WTC11 (cell line): ENCODE data around the gene OIP5. TPM values are rescaled to one million over a fixed set of nuclear protein-coding genes. Genes with fewer than 3 reads are reported as not detected.
A peak's percentile ranks its signal among the peaks of the same experiment; 100 is the strongest.

Source experiments
- ATAC-seq: fragments of 200-7000 bp; cut with Tn5 transposase; 2 replicates; pipeline ENCODE4 v1.10.0; 2021; ENCODE audit warnings: mild to moderate bottlenecking, moderate library complexity
- CTCF ChIA-PET: fragments of 300-600 bp; sonication (Branson Sonifier 250); formaldehyde crosslinking; loops from one replicate; lab custom pipeline; 2021; ENCODE audit warnings: antibody characterized with exemption; lab: Charles Lee
- POLR2A ChIA-PET: fragments of 350-600 bp; sonication (Branson Sonifier 250); formaldehyde crosslinking; loops from one replicate; lab custom pipeline; 2021; ENCODE audit warnings: antibody characterized with exemption; lab: Charles Lee
- DNase-seq: peaks from one replicate; pipeline ENCODE4 v3.0.0; 2021; ENCODE audit warnings: low spot score
- H3K27ac Mint-ChIP-seq: 2 replicates; pipeline ENCODE4 v1.8.0; 2021; ENCODE audit warnings: mixed read lengths
- H3K27me3 Mint-ChIP-seq: 2 replicates; pipeline ENCODE4 v1.8.0; 2021; ENCODE audit warnings: low read depth, mild to moderate bottlenecking, moderate library complexity, mixed read lengths
- H3K36me3 Mint-ChIP-seq: 2 replicates; pipeline ENCODE4 v1.8.0; 2021; ENCODE audit warnings: mixed read lengths
- H3K4me1 Mint-ChIP-seq: 2 replicates; pipeline ENCODE4 v1.8.0; 2022; ENCODE audit warnings: mixed read lengths
- H3K4me3 Mint-ChIP-seq: 2 replicates; pipeline ENCODE4 v1.8.0; 2021; ENCODE audit warnings: mild to moderate bottlenecking, moderate library complexity, mixed read lengths
- H3K9me3 Mint-ChIP-seq: 2 replicates; pipeline ENCODE4 v1.8.0; 2021; ENCODE audit warnings: mixed read lengths
- ATF1 ChIP-seq: sonication (generic); formaldehyde crosslinking; IDR thresholded peaks from 2 replicates; pipeline ENCODE4 v1.8.1; 2023; ENCODE audit warnings: mild to moderate bottlenecking, moderate library complexity, missing genetic modification reagents
- FOXP1 ChIP-seq: sonication (generic); formaldehyde crosslinking; IDR thresholded peaks from 2 replicates; pipeline ENCODE4 v1.8.0; 2022; ENCODE audit warnings: missing genetic modification reagents, mild to moderate bottlenecking, moderate library complexity, borderline replicate concordance
- KAT7 ChIP-seq: sonication (generic); formaldehyde crosslinking; IDR thresholded peaks from 2 replicates; pipeline ENCODE4 v1.8.1; 2023; ENCODE audit warnings: missing genetic modification reagents, mild to moderate bottlenecking, borderline replicate concordance
- NFATC4 ChIP-seq: fragments of 250-450 bp; sonication (Bioruptor Pico); IDR thresholded peaks from 2 replicates; pipeline ENCODE4 v1.9.0; 2021; ENCODE audit warnings: mild to moderate bottlenecking
- NFE2L1 ChIP-seq: sonication (generic); formaldehyde crosslinking; IDR thresholded peaks from 2 replicates; pipeline ENCODE4 v1.8.1; 2023; ENCODE audit warnings: missing genetic modification reagents
- OVOL2 ChIP-seq: fragments of 250-450 bp; sonication (Bioruptor Pico); IDR thresholded peaks from 2 replicates; pipeline ENCODE4 v1.9.0; 2021; ENCODE audit warnings: mild to moderate bottlenecking, borderline replicate concordance
- PRRX2 ChIP-seq: fragments of 250-450 bp; sonication (Bioruptor Pico); IDR thresholded peaks from 2 replicates; pipeline ENCODE4 v1.8.0; 2021; ENCODE audit warnings: mild to moderate bottlenecking
- TCF7 ChIP-seq: sonication (generic); formaldehyde crosslinking; IDR thresholded peaks from 2 replicates; pipeline ENCODE4 v1.8.0; 2022; ENCODE audit warnings: mild to moderate bottlenecking, low read depth, missing genetic modification reagents, moderate library complexity
- TP53 ChIP-seq: sonication (generic); formaldehyde crosslinking; IDR thresholded peaks from 2 replicates; pipeline ENCODE4 v1.8.1; 2023; ENCODE audit warnings: mild to moderate bottlenecking, missing genetic modification reagents
- ZNF219 ChIP-seq: sonication (generic); formaldehyde crosslinking; IDR thresholded peaks from 2 replicates; pipeline ENCODE4 v1.8.0; 2023; ENCODE audit warnings: missing genetic modification reagents, mild to moderate bottlenecking, borderline replicate concordance
- ZNF317 ChIP-seq: sonication (generic); formaldehyde crosslinking; IDR thresholded peaks from 2 replicates; pipeline ENCODE4 v1.8.1; 2023; ENCODE audit warnings: low read depth, mild to moderate bottlenecking, moderate library complexity, missing genetic modification reagents, borderline replicate concordance
- ZNF423 ChIP-seq: fragments of 250-450 bp; sonication (Bioruptor Pico); IDR thresholded peaks from 2 replicates; pipeline ENCODE4 v2.1.2; 2022; ENCODE audit warnings: mild to moderate bottlenecking, moderate library complexity
- total RNA-seq: library from RNA; stranded (reverse); gene quantifications from 3 replicates; pipeline ENCODE4 v1.2.3, GENCODE V29; 2021
- TF ChIP-seq, protein P1 (sequence below): sonication (generic); formaldehyde crosslinking; IDR thresholded peaks from 2 replicates; pipeline ENCODE4 v1.8.0; 2022; ENCODE audit warnings: mild to moderate bottlenecking, missing genetic modification reagents
- TF ChIP-seq, protein P2 (sequence below): sonication (generic); formaldehyde crosslinking; IDR thresholded peaks from 2 replicates; pipeline ENCODE4 v1.8.0; 2023; ENCODE audit warnings: missing genetic modification reagents, mild to moderate bottlenecking, borderline replicate concordance
- TF ChIP-seq, protein P3 (sequence below): sonication (generic); formaldehyde crosslinking; IDR thresholded peaks from 2 replicates; pipeline ENCODE4 v1.8.1; 2022; ENCODE audit warnings: mild to moderate bottlenecking, moderate library complexity, missing genetic modification reagents

The OIP5 gene
- total RNA-seq, 1 experiment from 2014 or later: 33.7 TPM

DNA sequence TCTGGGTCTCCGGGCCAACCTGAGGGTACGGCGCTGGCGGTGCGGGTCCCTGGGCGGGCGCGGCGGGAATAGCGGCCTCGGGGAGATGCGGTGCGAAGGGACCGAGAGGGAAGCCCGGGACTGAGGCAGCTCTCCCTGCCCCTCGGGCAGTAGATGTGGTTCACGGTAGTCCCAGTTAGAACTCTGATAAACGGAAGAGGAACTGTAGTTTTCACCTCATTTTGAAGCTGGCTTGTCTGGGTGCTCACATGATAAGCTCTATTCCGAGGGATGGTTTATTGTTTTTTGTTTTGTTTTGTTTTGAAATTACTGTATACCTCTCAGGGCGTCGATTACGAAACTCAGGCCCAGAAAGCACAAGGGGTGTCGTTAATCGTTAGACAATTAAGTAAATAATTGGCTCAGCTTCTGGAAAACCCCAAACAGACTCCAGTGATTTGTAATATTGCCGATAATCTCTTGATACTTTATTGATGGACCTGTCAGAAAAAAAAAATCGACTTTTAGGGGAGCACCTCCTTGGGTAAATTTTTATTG is 703 bp upstream of the OIP5 start:
- H3K4me1 Mint-ChIP-seq: peaks cover 22% of the 10 kb centered on the region
- peak overlapping the region; percentile 99 for H3K27ac Mint-ChIP-seq
- H3K27me3 Mint-ChIP-seq: no peaks in the 10 kb centered on the region
- TF ChIP-seq, protein P1, sequence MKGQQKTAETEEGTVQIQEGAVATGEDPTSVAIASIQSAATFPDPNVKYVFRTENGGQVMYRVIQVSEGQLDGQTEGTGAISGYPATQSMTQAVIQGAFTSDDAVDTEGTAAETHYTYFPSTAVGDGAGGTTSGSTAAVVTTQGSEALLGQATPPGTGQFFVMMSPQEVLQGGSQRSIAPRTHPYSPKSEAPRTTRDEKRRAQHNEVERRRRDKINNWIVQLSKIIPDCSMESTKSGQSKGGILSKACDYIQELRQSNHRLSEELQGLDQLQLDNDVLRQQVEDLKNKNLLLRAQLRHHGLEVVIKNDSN: 0 out of 2 replicates have a peak, but pooled peaks have one; percentile 12
- TF ChIP-seq, protein P2, sequence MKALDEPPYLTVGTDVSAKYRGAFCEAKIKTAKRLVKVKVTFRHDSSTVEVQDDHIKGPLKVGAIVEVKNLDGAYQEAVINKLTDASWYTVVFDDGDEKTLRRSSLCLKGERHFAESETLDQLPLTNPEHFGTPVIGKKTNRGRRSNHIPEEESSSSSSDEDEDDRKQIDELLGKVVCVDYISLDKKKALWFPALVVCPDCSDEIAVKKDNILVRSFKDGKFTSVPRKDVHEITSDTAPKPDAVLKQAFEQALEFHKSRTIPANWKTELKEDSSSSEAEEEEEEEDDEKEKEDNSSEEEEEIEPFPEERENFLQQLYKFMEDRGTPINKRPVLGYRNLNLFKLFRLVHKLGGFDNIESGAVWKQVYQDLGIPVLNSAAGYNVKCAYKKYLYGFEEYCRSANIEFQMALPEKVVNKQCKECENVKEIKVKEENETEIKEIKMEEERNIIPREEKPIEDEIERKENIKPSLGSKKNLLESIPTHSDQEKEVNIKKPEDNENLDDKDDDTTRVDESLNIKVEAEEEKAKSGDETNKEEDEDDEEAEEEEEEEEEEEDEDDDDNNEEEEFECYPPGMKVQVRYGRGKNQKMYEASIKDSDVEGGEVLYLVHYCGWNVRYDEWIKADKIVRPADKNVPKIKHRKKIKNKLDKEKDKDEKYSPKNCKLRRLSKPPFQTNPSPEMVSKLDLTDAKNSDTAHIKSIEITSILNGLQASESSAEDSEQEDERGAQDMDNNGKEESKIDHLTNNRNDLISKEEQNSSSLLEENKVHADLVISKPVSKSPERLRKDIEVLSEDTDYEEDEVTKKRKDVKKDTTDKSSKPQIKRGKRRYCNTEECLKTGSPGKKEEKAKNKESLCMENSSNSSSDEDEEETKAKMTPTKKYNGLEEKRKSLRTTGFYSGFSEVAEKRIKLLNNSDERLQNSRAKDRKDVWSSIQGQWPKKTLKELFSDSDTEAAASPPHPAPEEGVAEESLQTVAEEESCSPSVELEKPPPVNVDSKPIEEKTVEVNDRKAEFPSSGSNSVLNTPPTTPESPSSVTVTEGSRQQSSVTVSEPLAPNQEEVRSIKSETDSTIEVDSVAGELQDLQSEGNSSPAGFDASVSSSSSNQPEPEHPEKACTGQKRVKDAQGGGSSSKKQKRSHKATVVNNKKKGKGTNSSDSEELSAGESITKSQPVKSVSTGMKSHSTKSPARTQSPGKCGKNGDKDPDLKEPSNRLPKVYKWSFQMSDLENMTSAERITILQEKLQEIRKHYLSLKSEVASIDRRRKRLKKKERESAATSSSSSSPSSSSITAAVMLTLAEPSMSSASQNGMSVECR (CRISPR knock-in tag): 0 out of 2 replicates have a peak, but pooled peaks have one; percentile 40
- TF ChIP-seq ZNF219 (no peak), NFE2L1 (CRISPR knock-in tag) (0 out of 2 replicates have a peak, but pooled peaks have one; percentile 38), TP53 (CRISPR knock-in tag) (no peak)
- TF ChIP-seq, protein P3, sequence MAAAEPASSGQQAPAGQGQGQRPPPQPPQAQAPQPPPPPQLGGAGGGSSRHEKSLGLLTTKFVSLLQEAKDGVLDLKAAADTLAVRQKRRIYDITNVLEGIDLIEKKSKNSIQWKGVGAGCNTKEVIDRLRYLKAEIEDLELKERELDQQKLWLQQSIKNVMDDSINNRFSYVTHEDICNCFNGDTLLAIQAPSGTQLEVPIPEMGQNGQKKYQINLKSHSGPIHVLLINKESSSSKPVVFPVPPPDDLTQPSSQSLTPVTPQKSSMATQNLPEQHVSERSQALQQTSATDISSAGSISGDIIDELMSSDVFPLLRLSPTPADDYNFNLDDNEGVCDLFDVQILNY: peak; percentile 10; the same call in 1 of the 2 replicates
- TF ChIP-seq, all 79 proteins: peak for 4
- peak overlapping the region; percentile 99 for H3K4me3 Mint-ChIP-seq
- no peaks in the 10 kb centered on the region for H3K9me3 Mint-ChIP-seq
- DNase-seq (peak; percentile 70), ATAC-seq (peak; percentile 27)
- CTCF ChIA-PET: interaction anchor here (0.7 to 1.6 kb wide), 12 partner anchors 25 to 475 kb away, joined by 3 to 16 read pairs (median 3); partner anchors contain the start of genes CHP1, EXD1, INO80 and MAPKBP1
- peaks cover 16% of the 10 kb centered on the region for H3K36me3 Mint-ChIP-seq
- POLR2A ChIA-PET: interaction anchor here (1.0 to 1.6 kb wide), 4 partner anchors 49 to 380 kb away, joined by 3 to 9 read pairs (median 6); partner anchors contain the start of genes CHAC1, CHP1, EXD1 and INO80

DNA sequence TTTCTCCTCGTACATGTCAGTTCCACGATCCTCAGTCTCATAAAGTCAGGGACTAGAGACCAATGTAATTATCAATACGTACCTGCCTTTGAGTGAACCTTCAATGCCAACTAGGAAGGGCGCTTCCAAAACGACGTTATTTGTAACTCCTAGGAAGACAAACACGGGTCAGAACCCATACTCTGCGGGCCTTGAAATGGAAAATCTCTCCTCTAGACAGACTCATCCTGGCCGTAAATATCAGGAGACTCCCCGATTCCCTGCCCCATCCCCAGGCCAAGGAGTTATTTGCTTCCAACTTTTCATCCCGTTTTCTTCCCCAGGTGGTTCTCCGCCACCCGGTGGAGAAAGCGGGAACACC is 578 bp downstream of the OIP5 start:
- POLR2A ChIA-PET: interaction anchor here (1.0 to 1.6 kb wide), 3 partner anchors 101 to 379 kb away, joined by 6 to 9 read pairs (median 7); partner anchors contain the start of genes CHAC1, CHP1, EXD1 and INO80
- no peak for ATAC-seq
- CTCF ChIA-PET: interaction anchor here (1.0 to 1.6 kb wide), 7 partner anchors 24 to 443 kb away, joined by 3 to 16 read pairs (median 4); partner anchors contain the start of genes CHP1, EXD1, INO80 and MAPKBP1

More for the DNA sequence above, 578 bp downstream of the OIP5 start:
- H3K9me3 Mint-ChIP-seq: no peaks in the 10 kb centered on the region
- peaks cover 14% of the 10 kb centered on the region for H3K36me3 Mint-ChIP-seq
- no peaks in the 10 kb centered on the region for H3K27me3 Mint-ChIP-seq
- H3K4me1 Mint-ChIP-seq: peaks cover 22% of the 10 kb centered on the region
- peak overlapping the region; percentile 99 for H3K4me3 Mint-ChIP-seq
- DNase-seq: peak; percentile 84
- no peak for TF ChIP-seq KAT7 (CRISPR knock-in tag)
- TF ChIP-seq NFATC4 (CRISPR knock-in tag): no peak
- no peak for TF ChIP-seq ATF1 (CRISPR knock-in tag)
- TF ChIP-seq TCF7 (CRISPR knock-in tag): no peak
- TF ChIP-seq, protein P2 (CRISPR knock-in tag): no peak
- TF ChIP-seq ZNF423 (CRISPR knock-in tag): no peak
- TF ChIP-seq PRRX2 (CRISPR knock-in tag): no peak
- TF ChIP-seq FOXP1 (CRISPR knock-in tag): no peak
- TF ChIP-seq ZNF317: no peak
- no peak for TF ChIP-seq OVOL2 (CRISPR knock-in tag)
- H3K27ac Mint-ChIP-seq: peak overlapping the region; percentile 97
